ENCODE results near the gene CHN1. TPM values are rescaled to one million over a fixed set of nuclear protein-coding genes. Genes with fewer than 3 reads are reported as not detected.

Gene CHN1
- total RNA-seq, 1 donor from 2014 or later, result 26.3 TPM

DNA sequence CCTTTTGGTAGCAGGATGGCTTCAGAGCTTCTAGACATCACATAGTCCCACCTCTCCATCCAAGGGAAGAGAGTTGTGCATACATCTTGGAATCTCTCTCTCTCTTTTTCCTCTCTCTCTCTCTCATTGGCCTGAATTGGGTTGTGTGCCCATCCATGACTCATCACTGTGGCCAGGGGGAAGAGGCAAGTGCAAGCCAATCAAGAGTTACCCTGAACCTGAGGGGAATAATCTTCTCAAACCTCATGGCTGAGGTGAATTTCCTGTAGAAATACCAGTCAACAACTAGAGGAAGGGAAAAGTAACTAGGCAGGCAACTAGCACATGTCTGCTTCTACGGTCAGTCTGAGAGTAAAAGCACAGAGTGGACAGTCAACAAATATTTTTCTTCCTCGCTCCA is 7.3 kb upstream of the CHN1 start:
- Mint-ChIP-seq H3K4me3 (ENCODE audit: unreplicated experiment) (no peak overlapping the region), H3K36me3 (ENCODE audit: low read depth, unreplicated experiment) (peaks cover 4% of the 10 kb centered on the region), H3K4me1 (ENCODE audit: unreplicated experiment) (peaks cover 48% of the 10 kb centered on the region), H3K27me3 (ENCODE audit: unreplicated experiment) (peaks cover 3% of the 10 kb centered on the region), H3K9me3 (ENCODE audit: unreplicated experiment) (no peaks in the 10 kb centered on the region), H3K27ac (ENCODE audit: unreplicated experiment) (peak overlapping the region; percentile 15)
- no peak for DNase-seq (ENCODE audit: low spot score)
- TF ChIP-seq, protein P1, sequence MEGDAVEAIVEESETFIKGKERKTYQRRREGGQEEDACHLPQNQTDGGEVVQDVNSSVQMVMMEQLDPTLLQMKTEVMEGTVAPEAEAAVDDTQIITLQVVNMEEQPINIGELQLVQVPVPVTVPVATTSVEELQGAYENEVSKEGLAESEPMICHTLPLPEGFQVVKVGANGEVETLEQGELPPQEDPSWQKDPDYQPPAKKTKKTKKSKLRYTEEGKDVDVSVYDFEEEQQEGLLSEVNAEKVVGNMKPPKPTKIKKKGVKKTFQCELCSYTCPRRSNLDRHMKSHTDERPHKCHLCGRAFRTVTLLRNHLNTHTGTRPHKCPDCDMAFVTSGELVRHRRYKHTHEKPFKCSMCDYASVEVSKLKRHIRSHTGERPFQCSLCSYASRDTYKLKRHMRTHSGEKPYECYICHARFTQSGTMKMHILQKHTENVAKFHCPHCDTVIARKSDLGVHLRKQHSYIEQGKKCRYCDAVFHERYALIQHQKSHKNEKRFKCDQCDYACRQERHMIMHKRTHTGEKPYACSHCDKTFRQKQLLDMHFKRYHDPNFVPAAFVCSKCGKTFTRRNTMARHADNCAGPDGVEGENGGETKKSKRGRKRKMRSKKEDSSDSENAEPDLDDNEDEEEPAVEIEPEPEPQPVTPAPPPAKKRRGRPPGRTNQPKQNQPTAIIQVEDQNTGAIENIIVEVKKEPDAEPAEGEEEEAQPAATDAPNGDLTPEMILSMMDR (IDR thresholded peaks at IDR 0.05; ENCODE audit: unreplicated experiment), result no peak

DNA sequence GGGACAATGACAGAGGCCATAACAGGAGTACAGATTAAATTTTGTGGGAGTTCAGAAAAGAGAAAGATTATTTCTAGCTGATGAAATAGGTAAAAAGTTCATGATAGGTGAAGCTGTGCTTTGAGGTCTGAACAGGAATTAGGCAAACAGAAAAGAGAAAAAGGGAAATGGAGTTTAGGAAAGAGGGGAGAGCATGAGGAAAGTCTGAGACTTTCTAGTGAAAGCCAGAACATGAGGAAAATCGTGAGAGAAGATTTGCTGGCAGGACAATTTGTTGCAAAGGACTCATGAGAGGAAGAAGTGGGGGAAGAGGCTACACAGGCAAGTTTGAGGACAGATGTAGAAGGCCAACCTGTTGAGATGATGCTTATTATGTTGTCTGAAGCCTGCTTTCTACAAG is 6.3 kb upstream of the CHN1 start:
- H3K36me3 Mint-ChIP-seq (ENCODE audit: low read depth, unreplicated experiment), result no peaks in the 10 kb centered on the region
- H3K27ac Mint-ChIP-seq (ENCODE audit: unreplicated experiment), result no peak overlapping the region
- no peaks in the 10 kb centered on the region for H3K9me3 Mint-ChIP-seq (ENCODE audit: unreplicated experiment)
- peaks cover 46% of the 10 kb centered on the region for H3K4me1 Mint-ChIP-seq (ENCODE audit: unreplicated experiment)
- TF ChIP-seq, protein P1 (IDR thresholded peaks at IDR 0.05; ENCODE audit: unreplicated experiment), result no peak
- DNase-seq (ENCODE audit: low spot score), result no peak
- no peak overlapping the region for H3K4me3 Mint-ChIP-seq (ENCODE audit: unreplicated experiment)
- H3K27me3 Mint-ChIP-seq (ENCODE audit: unreplicated experiment), result no peaks in the 10 kb centered on the region

DNA sequence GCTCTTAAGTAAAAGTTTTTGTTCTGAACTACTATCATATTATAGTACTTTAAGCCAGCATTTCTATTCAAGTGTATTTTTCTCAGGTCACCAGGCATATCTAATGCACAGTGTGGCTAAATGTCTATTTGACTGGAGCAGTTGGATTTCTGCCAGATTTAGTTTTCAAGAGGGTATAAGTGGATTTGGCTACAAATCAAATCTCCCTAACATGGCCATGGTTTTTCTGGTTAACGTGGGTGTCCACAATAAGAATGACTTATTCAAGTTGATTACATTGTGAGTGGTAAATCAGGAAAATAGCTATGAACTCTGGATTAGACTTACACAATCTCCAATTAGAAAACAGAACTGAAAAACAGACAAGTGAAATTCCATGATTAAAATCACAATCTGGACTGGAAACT is 5.7 kb upstream of the CHN1 start:
- Mint-ChIP-seq H3K9me3 (ENCODE audit: unreplicated experiment) (no peaks in the 10 kb centered on the region), H3K27ac (ENCODE audit: unreplicated experiment) (no peak overlapping the region), H3K4me1 (ENCODE audit: unreplicated experiment) (peaks cover 43% of the 10 kb centered on the region), H3K4me3 (ENCODE audit: unreplicated experiment) (no peak overlapping the region), H3K27me3 (ENCODE audit: unreplicated experiment) (no peaks in the 10 kb centered on the region), H3K36me3 (ENCODE audit: low read depth, unreplicated experiment) (no peaks in the 10 kb centered on the region)
- DNase-seq (ENCODE audit: low spot score), result no peak
- TF ChIP-seq, protein P1 (IDR thresholded peaks at IDR 0.05; ENCODE audit: unreplicated experiment), result no peak

DNA sequence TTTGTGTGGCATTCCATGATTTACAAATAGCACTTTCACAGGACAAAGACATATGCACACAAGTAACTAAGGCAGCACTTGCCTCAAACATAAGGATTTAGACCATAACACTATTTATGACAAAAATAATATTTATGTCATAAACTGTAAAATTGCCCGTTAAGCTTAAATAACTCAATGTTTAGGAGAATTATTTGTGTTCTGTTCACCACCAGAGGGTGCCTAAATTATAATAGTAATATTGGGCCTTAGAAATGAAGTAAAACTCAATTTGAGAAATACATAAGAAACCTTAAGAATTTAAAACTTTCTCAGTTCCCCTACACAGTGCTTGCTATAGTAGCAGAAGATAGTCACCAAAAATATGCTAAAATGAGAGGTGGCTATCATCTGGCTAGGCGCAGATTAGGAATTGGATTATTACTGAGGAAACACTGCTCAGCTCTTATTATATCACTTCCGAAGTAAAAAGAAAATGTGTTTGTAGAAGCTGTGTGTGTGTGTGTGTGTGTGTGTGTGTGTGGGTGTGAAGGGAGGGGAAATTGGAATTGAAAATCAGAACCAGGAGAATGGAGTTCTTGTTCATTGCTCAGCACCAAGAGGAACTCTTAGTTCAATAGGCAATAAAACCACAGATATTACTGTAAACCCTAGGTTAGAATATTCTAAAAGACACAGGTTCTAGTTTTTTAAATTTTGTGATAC is 4.9 kb upstream of the CHN1 start:
- DNase-seq (ENCODE audit: low spot score), result no peak
- Mint-ChIP-seq H3K4me3 (ENCODE audit: unreplicated experiment) (no peak overlapping the region), H3K27ac (ENCODE audit: unreplicated experiment) (no peak overlapping the region), H3K27me3 (ENCODE audit: unreplicated experiment) (no peaks in the 10 kb centered on the region), H3K4me1 (ENCODE audit: unreplicated experiment) (peaks cover 36% of the 10 kb centered on the region), H3K9me3 (ENCODE audit: unreplicated experiment) (no peaks in the 10 kb centered on the region), H3K36me3 (ENCODE audit: low read depth, unreplicated experiment) (no peaks in the 10 kb centered on the region)
- TF ChIP-seq, protein P1 (IDR thresholded peaks at IDR 0.05; ENCODE audit: unreplicated experiment), result no peak

DNA sequence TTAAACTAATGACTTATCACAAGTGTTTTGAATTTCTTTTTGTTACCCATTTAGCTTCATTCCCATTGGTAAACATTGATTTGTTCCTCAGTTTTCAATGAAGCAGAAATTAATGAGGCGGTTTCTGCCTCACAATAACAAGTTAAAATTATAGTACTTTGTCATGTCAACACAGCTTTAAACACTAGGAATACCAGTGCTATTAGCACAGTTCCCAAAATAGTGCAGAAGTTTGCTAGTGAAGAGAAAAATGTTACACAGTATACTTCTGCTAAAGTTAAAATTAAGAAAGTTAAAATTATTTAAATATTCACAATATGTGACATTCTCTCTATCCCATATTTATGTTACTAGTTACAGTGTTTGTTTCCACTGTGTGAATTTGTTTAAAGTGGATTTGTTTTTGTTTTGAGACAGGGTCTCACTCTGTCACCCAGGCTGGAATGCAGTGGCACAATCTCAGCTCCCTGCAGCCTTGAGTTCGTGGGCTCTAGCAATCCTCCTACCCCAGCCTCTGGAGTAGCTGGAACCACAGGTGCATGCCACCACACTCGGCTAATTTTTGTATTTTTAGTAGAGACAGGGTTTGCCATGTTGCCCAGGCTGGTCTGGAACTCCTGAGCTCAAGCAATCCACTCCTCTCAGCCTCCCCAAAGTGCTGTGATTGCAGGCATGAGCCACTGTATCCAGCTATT is 3.8 kb upstream of the CHN1 start:
- H3K27me3 Mint-ChIP-seq (ENCODE audit: unreplicated experiment), result peaks cover 6% of the 10 kb centered on the region
- no peak for DNase-seq (ENCODE audit: low spot score)
- H3K27ac Mint-ChIP-seq (ENCODE audit: unreplicated experiment), result no peak overlapping the region
- TF ChIP-seq, protein P1 (IDR thresholded peaks at IDR 0.05; ENCODE audit: unreplicated experiment), result no peak
- peaks cover 3% of the 10 kb centered on the region for H3K36me3 Mint-ChIP-seq (ENCODE audit: low read depth, unreplicated experiment)
- H3K9me3 Mint-ChIP-seq (ENCODE audit: unreplicated experiment), result no peaks in the 10 kb centered on the region
- H3K4me1 Mint-ChIP-seq (ENCODE audit: unreplicated experiment), result peaks cover 32% of the 10 kb centered on the region
- H3K4me3 Mint-ChIP-seq (ENCODE audit: unreplicated experiment), result no peak overlapping the region
